HFFc6 (cell line): Measurements from ENCODE around the gene NT5C2. TPM values are rescaled to one million over a fixed set of nuclear protein-coding genes. Genes with fewer than 3 reads are reported as not detected.

ENCODE experiments used
- DNase-seq: peaks from one replicate; pipeline ENCODE4 v3.0.0-alpha.2; 2018
- H3K27ac Mint-ChIP-seq: 2 replicates; pipeline ENCODE4 v1.8.0; 2020; ENCODE audit warnings: mild to moderate bottlenecking, mixed read lengths
- H3K27me3 Mint-ChIP-seq: 2 replicates; pipeline ENCODE4 v1.8.0; 2021; ENCODE audit warnings: mild to moderate bottlenecking, moderate library complexity, mixed read lengths; ENCODE audit not compliant: insufficient read depth
- H3K36me3 Mint-ChIP-seq: 2 replicates; pipeline ENCODE4 v1.8.0; 2021; ENCODE audit warnings: low read depth, mixed read lengths
- H3K4me1 Mint-ChIP-seq: 2 replicates; pipeline ENCODE4 v1.8.0; 2020; ENCODE audit warnings: low read depth, mixed read lengths
- H3K4me3 Mint-ChIP-seq: 2 replicates; pipeline ENCODE4 v1.8.0; 2020; ENCODE audit warnings: mild to moderate bottlenecking, moderate library complexity, mixed read lengths
- H3K9me3 Mint-ChIP-seq: 2 replicates; pipeline ENCODE4 v1.8.0; 2020; ENCODE audit warnings: mild to moderate bottlenecking, mixed read lengths
- CTCF ChIP-seq: fragments of 200-600 bp; sonication (generic); IDR thresholded peaks from 2 replicates; pipeline ENCODE4 v1.5.0; 2021; ENCODE audit warnings: antibody characterized with exemption, mild to moderate bottlenecking
- total RNA-seq, 6 experiments: library from RNA; stranded (reverse); fragmentation: NEBNext Ultra II Directional; extraction: Animal tissue kit (Norgen Biotek cat#: 25700); gene quantifications; 2 replicates in 1 of 6; 3 replicates in 5 of 6; pipeline ENCODE4 v1.2.3, GENCODE V29; 2021

Gene NT5C2
- total RNA-seq, 6 experiments from 2014 or later: 78.5 to 97.4 (median 81.1) TPM

- no peak overlapping the region for H3K27ac Mint-ChIP-seq
- DNase-seq: no peak
Measured at GRCh38 chr10:103082683-103083082, 110.4 kb downstream of the NT5C2 start.

DNA sequence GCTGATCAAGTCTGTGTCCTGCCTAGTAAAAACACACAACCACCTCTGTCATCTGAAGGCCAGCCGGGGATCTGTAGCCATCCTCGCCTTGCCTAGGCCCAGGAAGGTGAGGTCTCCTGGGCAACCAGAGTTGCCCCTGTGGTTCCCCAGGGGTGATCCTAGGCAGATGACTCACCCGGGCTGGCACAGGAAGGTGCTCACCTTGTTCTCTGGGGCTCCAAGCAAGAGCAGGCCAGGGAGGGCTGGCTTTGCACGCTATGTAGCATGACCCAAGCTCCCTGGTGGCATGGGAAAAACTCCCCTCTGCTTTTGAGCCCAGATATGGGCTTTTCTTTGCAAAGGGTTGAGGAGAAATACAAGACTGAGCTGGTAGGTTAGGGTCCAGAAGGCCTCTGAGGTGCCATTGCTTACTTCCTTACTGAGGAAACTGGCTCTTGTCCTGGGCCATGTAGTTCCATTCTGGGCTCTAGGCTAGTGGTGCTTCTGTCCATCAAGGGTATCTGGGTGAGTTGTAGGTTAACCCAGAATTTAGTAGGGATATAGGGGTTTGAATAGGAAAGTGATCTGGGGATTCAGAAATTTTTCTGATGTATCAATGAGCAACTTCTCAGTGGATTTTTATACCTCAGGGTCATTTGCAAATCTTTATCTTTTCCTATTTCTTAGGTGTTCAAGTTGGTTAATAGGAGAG is 112.0 kb downstream of the NT5C2 start:
- Mint-ChIP-seq H3K27me3 (peaks cover 4% of the 10 kb centered on the region), H3K4me3 (no peak overlapping the region), H3K9me3 (no peaks in the 10 kb centered on the region), H3K4me1 (no peaks in the 10 kb centered on the region), H3K27ac (no peak overlapping the region), H3K36me3 (peaks cover 43% of the 10 kb centered on the region)
- TF ChIP-seq CTCF: no peak
- no peak for DNase-seq

More at GRCh38 chr10:103082683-103083082, 110.4 kb downstream of the NT5C2 start:
- Mint-ChIP-seq H3K36me3 (peaks cover 41% of the 10 kb centered on the region), H3K4me1 (no peaks in the 10 kb centered on the region), H3K27me3 (peaks cover 4% of the 10 kb centered on the region), H3K4me3 (no peak overlapping the region), H3K9me3 (no peaks in the 10 kb centered on the region)
- no peak for TF ChIP-seq CTCF

- Mint-ChIP-seq H3K27ac (no peak overlapping the region), H3K4me3 (no peak overlapping the region), H3K4me1 (no peaks in the 10 kb centered on the region), H3K36me3 (peaks cover 33% of the 10 kb centered on the region), H3K27me3 (peaks cover 4% of the 10 kb centered on the region), H3K9me3 (no peaks in the 10 kb centered on the region)
- no peak for TF ChIP-seq CTCF
- no peak for DNase-seq
Measured at GRCh38 chr10:103079946-103080345, 113.1 kb downstream of the NT5C2 start.

GRCh38 chr10:103079100-103079499 is 114.0 kb downstream of the NT5C2 start:
- Mint-ChIP-seq H3K9me3 (no peaks in the 10 kb centered on the region), H3K27ac (no peak overlapping the region), H3K27me3 (peaks cover 4% of the 10 kb centered on the region), H3K4me1 (no peaks in the 10 kb centered on the region), H3K36me3 (peaks cover 31% of the 10 kb centered on the region), H3K4me3 (no peak overlapping the region)
- DNase-seq: no peak
- TF ChIP-seq CTCF: no peak

- no peak overlapping the region; the same call in 1 of the 2 replicates for H3K4me3 Mint-ChIP-seq
- H3K9me3 Mint-ChIP-seq: no peaks in the 10 kb centered on the region
- peaks cover 26% of the 10 kb centered on the region for H3K36me3 Mint-ChIP-seq
- H3K4me1 Mint-ChIP-seq: no peaks in the 10 kb centered on the region
- no peak for TF ChIP-seq CTCF
- no peak for DNase-seq
- peaks cover 4% of the 10 kb centered on the region for H3K27me3 Mint-ChIP-seq
- H3K27ac Mint-ChIP-seq: no peak overlapping the region
Measured at GRCh38 chr10:103078676-103079075, 114.4 kb downstream of the NT5C2 start.
